H9 (cell line): Measurements from ENCODE around the gene CD151. TPM values are rescaled to one million over a fixed set of nuclear protein-coding genes. Genes with fewer than 3 reads are reported as not detected.

Experiments
- DNase-seq: peaks from one replicate; pipeline ENCODE4 v3.0.0-alpha.2; 2017
- H2AFZ ChIP-seq: one replicate; pipeline ENCODE4 v1.6.1; 2013; ENCODE audit warnings: mild to moderate bottlenecking, low read length, control low read depth, moderate library complexity
- H2AK5ac ChIP-seq: 2 replicates; pipeline ENCODE4 v1.6.1; 2013; ENCODE audit warnings: low read length, control low read depth, mixed read lengths; ENCODE audit not compliant: insufficient read length
- H2BK120ac ChIP-seq: one replicate; pipeline ENCODE4 v1.6.1; 2013; ENCODE audit warnings: low read depth, mild to moderate bottlenecking, low read length, control low read depth, inconsistent platforms; ENCODE audit not compliant: poor library complexity, severe bottlenecking
- H2BK12ac ChIP-seq: 2 replicates; pipeline ENCODE4 v1.6.1; 2013; ENCODE audit warnings: low read length, control low read depth, mixed read lengths, low read depth; ENCODE audit not compliant: insufficient read length
- H2BK15ac ChIP-seq: 2 replicates; pipeline ENCODE4 v1.6.1; 2013; ENCODE audit warnings: low read depth, low read length, control low read depth
- H2BK20ac ChIP-seq: one replicate; pipeline ENCODE4 v1.6.1; 2013; ENCODE audit warnings: low read depth, mild to moderate bottlenecking, low read length, control low read depth, inconsistent platforms; ENCODE audit not compliant: poor library complexity, severe bottlenecking
- H2BK5ac ChIP-seq: 2 replicates; pipeline ENCODE4 v1.6.1; 2013; ENCODE audit warnings: low read length, control low read depth, mixed read lengths; ENCODE audit not compliant: insufficient read length
- H3K14ac ChIP-seq: 2 replicates; pipeline ENCODE4 v1.6.1; 2013; ENCODE audit warnings: low read length, control low read depth; ENCODE audit not compliant: insufficient read depth
- H3K18ac ChIP-seq: 2 replicates; pipeline ENCODE4 v1.6.1; 2013; ENCODE audit warnings: low read depth, mild to moderate bottlenecking, mixed read lengths, low read length, control low read depth; ENCODE audit not compliant: insufficient read length
- H3K23ac ChIP-seq: 2 replicates; pipeline ENCODE4 v1.6.1; 2013; ENCODE audit warnings: low read length, control low read depth, mixed read lengths, low read depth; ENCODE audit not compliant: insufficient read length
- H3K23me2 ChIP-seq: 2 replicates; pipeline ENCODE4 v1.6.1; 2013; ENCODE audit warnings: low read depth, mild to moderate bottlenecking, mixed read lengths, low read length, control low read depth; ENCODE audit not compliant: insufficient read length, poor library complexity, severe bottlenecking
- H3K27ac ChIP-seq: 2 replicates; pipeline ENCODE4 v1.5.1; 2013; ENCODE audit warnings: low read length, control low read depth, mixed read lengths, low read depth; ENCODE audit not compliant: insufficient read length
- H3K27me3 ChIP-seq: 2 replicates; pipeline ENCODE4 v1.6.1; 2013; ENCODE audit warnings: low read length, control low read depth, inconsistent platforms; ENCODE audit not compliant: insufficient read depth
- H3K4ac ChIP-seq: 2 replicates; pipeline ENCODE4 v1.6.1; 2013; ENCODE audit warnings: low read depth, mild to moderate bottlenecking, control low read depth, inconsistent platforms, low read length, moderate library complexity
- H3K4me1 ChIP-seq: 2 replicates; pipeline ENCODE4 v1.6.1; 2013; ENCODE audit warnings: low read length, control low read depth, inconsistent platforms; ENCODE audit not compliant: insufficient read depth
- H3K4me2 ChIP-seq: 2 replicates; pipeline ENCODE4 v1.6.1; 2013; ENCODE audit warnings: low read length, control low read depth, mixed read lengths; ENCODE audit not compliant: insufficient read length, insufficient read depth
- H3K56ac ChIP-seq: 2 replicates; pipeline ENCODE4 v1.6.1; 2013; ENCODE audit warnings: low read depth, mild to moderate bottlenecking, mixed read lengths, low read length, control low read depth; ENCODE audit not compliant: insufficient read length
- H3K79me1 ChIP-seq: 2 replicates; pipeline ENCODE4 v1.6.1; 2013; ENCODE audit warnings: low read depth, mild to moderate bottlenecking, moderate library complexity, low read length, control low read depth, inconsistent platforms; ENCODE audit not compliant: insufficient read depth, poor library complexity, severe bottlenecking
- H3K79me2 ChIP-seq: 2 replicates; pipeline ENCODE4 v1.6.1; 2013; ENCODE audit warnings: low read length, control low read depth, inconsistent platforms; ENCODE audit not compliant: insufficient read depth
- H3K9ac ChIP-seq: 2 replicates; pipeline ENCODE4 v1.6.1; 2013; ENCODE audit warnings: low read length, control low read depth, mixed read lengths; ENCODE audit not compliant: insufficient read length; ENCODE audit errors: extremely low read depth
- H3K9me3 ChIP-seq: one replicate; pipeline ENCODE4 v1.6.1; 2013; ENCODE audit warnings: low read depth, low read length, inconsistent platforms; ENCODE audit not compliant: control insufficient read depth
- H3T11ph ChIP-seq: one replicate; pipeline ENCODE4 v1.6.1; 2013; ENCODE audit warnings: mild to moderate bottlenecking, low read length, control low read depth, inconsistent platforms
- H4K20me1 ChIP-seq: one replicate; pipeline ENCODE4 v1.6.1; 2013; ENCODE audit not compliant: control insufficient read depth, insufficient read length, insufficient read depth
- H4K5ac ChIP-seq: 2 replicates; pipeline ENCODE4 v1.6.1; 2013; ENCODE audit warnings: low read depth, mild to moderate bottlenecking, mixed read lengths, low read length, control low read depth; ENCODE audit not compliant: insufficient read length
- H4K8ac ChIP-seq: replicated peaks from 2 replicates; pipeline ENCODE4 v1.6.1; 2013; ENCODE audit warnings: low read length, control low read depth, mixed read lengths, low read depth; ENCODE audit not compliant: insufficient read length
- H4K91ac ChIP-seq: 2 replicates; pipeline ENCODE4 v1.6.1; 2013; ENCODE audit warnings: low read depth, mild to moderate bottlenecking, moderate library complexity, mixed read lengths, low read length, control low read depth; ENCODE audit not compliant: insufficient read length
- H3K27ac Mint-ChIP-seq, 3 experiments: 2 replicates in 2 of 3; 3 replicates in 1 of 3; pipeline ENCODE4 v1.8.0; 2020 to 2021; ENCODE audit warnings: mixed read lengths in 3 of 3, mild to moderate bottlenecking in 1 of 3, moderate library complexity in 1 of 3
- H3K27me3 Mint-ChIP-seq: 2 replicates; pipeline ENCODE4 v1.8.0; 2021; ENCODE audit warnings: low read depth, mild to moderate bottlenecking, moderate library complexity, mixed read lengths
- H3K36me3 Mint-ChIP-seq, 3 experiments: 2 replicates in 2 of 3; 3 replicates in 1 of 3; pipeline ENCODE4 v1.8.0; 2020 to 2021; ENCODE audit warnings: low read depth in 3 of 3, mixed read lengths in 3 of 3; ENCODE audit not compliant: insufficient read depth in 1 of 3
- H3K4me1 Mint-ChIP-seq, 2 experiments: 2 replicates each; pipeline ENCODE4 v1.8.0; 2020; ENCODE audit warnings: mixed read lengths in 2 of 2
- H3K4me3 Mint-ChIP-seq, 2 experiments: 2 replicates in 1 of 2; 3 replicates in 1 of 2; pipeline ENCODE4 v1.8.0; 2020 to 2021; ENCODE audit warnings: mild to moderate bottlenecking in 2 of 2, mixed read lengths in 2 of 2, moderate library complexity in 1 of 2
- H3K9me3 Mint-ChIP-seq, 2 experiments: 2 replicates in 1 of 2; 3 replicates in 1 of 2; pipeline ENCODE4 v1.8.0; 2020; ENCODE audit warnings: mild to moderate bottlenecking in 2 of 2, mixed read lengths in 2 of 2, moderate library complexity in 1 of 2
- CTCF ChIP-seq: fragments of 200-600 bp; sonication (generic); conservative IDR thresholded peaks from 3 replicates; pipeline ENCODE4 v1.8.0; 2021; ENCODE audit warnings: antibody characterized with exemption, mild to moderate bottlenecking
- WGBS: extraction: QIAGEN DNeasy Blood & Tissue Kit; methylation state at CpG from one replicate; pipeline ENCODE4 v1.1.7; 2013; ENCODE audit warnings: missing lambda C conversion rate, low lambda C conversion rate, mixed read lengths; ENCODE audit not compliant: insufficient read length; ENCODE audit errors: extremely low coverage; 5-methylcytosine and 5-hydroxymethylcytosine counted together
- total RNA-seq: library from RNA; stranded (reverse); gene quantifications from 2 replicates; pipeline ENCODE4 v1.2.1, GENCODE V29; 2021

Gene CD151
- total RNA-seq, 1 experiment from 2014 or later: 138 TPM

GRCh38 chr11:786235-787083, 46.3 kb upstream of the CD151 start:
- no peak overlapping the region for H3K18ac ChIP-seq
- DNase-seq: no peak
- no CpG with 5 or more reads among the region's 24 CpGs for WGBS
- no peaks in the 10 kb centered on the region for H3K9me3 Mint-ChIP-seq
- no peak overlapping the region for H3K56ac ChIP-seq
- no peak for TF ChIP-seq CTCF
- peaks cover 3 to 10% (median 4%) of the 10 kb centered on the region in 3 experiments; a peak in 5 of 7 replicates for H3K36me3 Mint-ChIP-seq
- peak overlapping the region in 1 of 2 experiments; percentile 9; a peak in 1 of 5 replicates for H3K4me3 Mint-ChIP-seq
- H2AFZ ChIP-seq: no peak overlapping the region
- H3K27ac Mint-ChIP-seq: peak overlapping the region in 2 of 3 experiments; percentile 76 to 81; a peak in 3 of 7 replicates
- peaks cover 4% of the 10 kb centered on the region for H3K23me2 ChIP-seq
- no peaks in the 10 kb centered on the region for H3K27me3 ChIP-seq
- no peak overlapping the region for H3K9ac ChIP-seq
- no peaks in the 10 kb centered on the region for H4K20me1 ChIP-seq
- no peaks in the 10 kb centered on the region for H3K79me1 ChIP-seq
- H3K27ac ChIP-seq: no peak overlapping the region
- no peak overlapping the region for H2BK12ac ChIP-seq
- no peak overlapping the region for H3K23ac ChIP-seq
- H2BK5ac ChIP-seq: no peak overlapping the region
- no peak overlapping the region for H2AK5ac ChIP-seq
- H3K79me2 ChIP-seq: no peaks in the 10 kb centered on the region
- H3K27me3 Mint-ChIP-seq: peaks cover 10% of the 10 kb centered on the region
- H2BK120ac ChIP-seq: no peak overlapping the region
- no peak overlapping the region for H3T11ph ChIP-seq
- H4K91ac ChIP-seq: no peak overlapping the region
- no peak overlapping the region for H2BK15ac ChIP-seq
- H2BK20ac ChIP-seq: no peak overlapping the region
- no peak overlapping the region for H4K5ac ChIP-seq
- no peak overlapping the region for H3K4ac ChIP-seq
- H4K8ac ChIP-seq: no peak overlapping the region
- no peaks in the 10 kb centered on the region for H3K9me3 ChIP-seq
- peaks cover 2% of the 10 kb centered on the region; the same call in 1 of the 2 replicates for H3K4me1 ChIP-seq
- peaks cover 23 to 44% of the 10 kb centered on the region in 2 experiments for H3K4me1 Mint-ChIP-seq
- H3K14ac ChIP-seq: no peak overlapping the region; the same call in 1 of the 2 replicates
- H3K4me2 ChIP-seq: no peak overlapping the region
